Common myeloid progenitor, CD34-positive (primary cell): ENCODE data around the gene CPEB4.

ENCODE experiments used
- CTCF ChIA-PET: fragments of 350-600 bp; sonication (Branson Sonifier 250); formaldehyde crosslinking; loops from one replicate; lab custom pipeline; 2021; ENCODE audit warnings: antibody characterized with exemption; lab: Charles Lee
- POLR2A ChIA-PET: fragments of 350-600 bp; sonication (Branson Sonifier 250); formaldehyde crosslinking; loops from one replicate; lab custom pipeline; 2021; ENCODE audit warnings: antibody characterized with exemption; lab: Charles Lee
- DNase-seq, 3 donors: peaks; one replicate each; pipeline versions ENCODE4 v3.0.0 to v3.0.0-alpha.2; 2013
- H3K27ac ChIP-seq, 2 experiments: 1 replicate in 1 of 2; 2 replicates in 1 of 2; pipeline ENCODE4 v1.7.0; 2013; ENCODE audit warnings: inconsistent platforms in 2 of 2, low read length in 2 of 2, mild to moderate bottlenecking in 2 of 2, low read depth in 1 of 2, moderate library complexity in 1 of 2; ENCODE audit not compliant: severe bottlenecking in 2 of 2, insufficient read depth in 1 of 2, poor library complexity in 1 of 2
- H3K27me3 ChIP-seq, 5 experiments: replicated peaks in 2 of 5; 1 replicate in 3 of 5; 2 replicates in 2 of 5; pipeline versions ENCODE4 v1.6.1 to v1.7.0; 2013; ENCODE audit warnings: low read length in 4 of 5, mild to moderate bottlenecking in 2 of 5, moderate library complexity in 2 of 5, inconsistent platforms in 1 of 5; ENCODE audit not compliant: insufficient read depth in 5 of 5, control insufficient read depth in 4 of 5
- H3K36me3 ChIP-seq, 4 experiments: 1 replicate in 2 of 4; 2 replicates in 2 of 4; pipeline versions ENCODE4 v1.6.1 to v1.7.0; 2013; ENCODE audit warnings: low read length in 3 of 4, control low read depth in 1 of 4, mild to moderate bottlenecking in 1 of 4; ENCODE audit not compliant: control insufficient read depth in 4 of 4, insufficient read depth in 4 of 4
- H3K4me1 ChIP-seq, 4 experiments: 1 replicate in 3 of 4; 2 replicates in 1 of 4; pipeline versions ENCODE4 v1.6.1 to v1.7.1; 2013; ENCODE audit warnings: low read length in 3 of 4, mild to moderate bottlenecking in 3 of 4, control low read depth in 1 of 4, inconsistent platforms in 1 of 4, moderate library complexity in 1 of 4; ENCODE audit not compliant: control insufficient read depth in 4 of 4, insufficient read depth in 4 of 4; ENCODE audit errors: control extremely low read depth in 1 of 4
- H3K4me3 ChIP-seq, 7 experiments: 1 replicate in 4 of 7; 2 replicates in 3 of 7; pipeline versions ENCODE4 v1.5.1 to v1.7.0; 2013; ENCODE audit warnings: mild to moderate bottlenecking in 7 of 7, low read length in 6 of 7, moderate library complexity in 6 of 7, inconsistent platforms in 2 of 7, low read depth in 2 of 7, control low read depth in 1 of 7; ENCODE audit not compliant: insufficient read depth in 4 of 7, control insufficient read depth in 1 of 7; ENCODE audit errors: extremely low read depth in 1 of 7
- H3K9me3 ChIP-seq, 5 experiments: 1 replicate in 4 of 5; 2 replicates in 1 of 5; pipeline versions ENCODE4 v1.6.1 to v1.7.1; 2013; ENCODE audit warnings: low read length in 4 of 5, mild to moderate bottlenecking in 2 of 5, inconsistent platforms in 1 of 5, low read depth in 1 of 5, moderate library complexity in 1 of 5; ENCODE audit not compliant: control insufficient read depth in 4 of 5, insufficient read depth in 2 of 5; ENCODE audit errors: control extremely low read depth in 1 of 5
- WGBS: methylation state at CpG from one replicate; pipeline ENCODE4 v1.1.5; 2013; ENCODE audit not compliant: insufficient coverage; 5-methylcytosine and 5-hydroxymethylcytosine counted together

Gene CPEB4

DNA sequence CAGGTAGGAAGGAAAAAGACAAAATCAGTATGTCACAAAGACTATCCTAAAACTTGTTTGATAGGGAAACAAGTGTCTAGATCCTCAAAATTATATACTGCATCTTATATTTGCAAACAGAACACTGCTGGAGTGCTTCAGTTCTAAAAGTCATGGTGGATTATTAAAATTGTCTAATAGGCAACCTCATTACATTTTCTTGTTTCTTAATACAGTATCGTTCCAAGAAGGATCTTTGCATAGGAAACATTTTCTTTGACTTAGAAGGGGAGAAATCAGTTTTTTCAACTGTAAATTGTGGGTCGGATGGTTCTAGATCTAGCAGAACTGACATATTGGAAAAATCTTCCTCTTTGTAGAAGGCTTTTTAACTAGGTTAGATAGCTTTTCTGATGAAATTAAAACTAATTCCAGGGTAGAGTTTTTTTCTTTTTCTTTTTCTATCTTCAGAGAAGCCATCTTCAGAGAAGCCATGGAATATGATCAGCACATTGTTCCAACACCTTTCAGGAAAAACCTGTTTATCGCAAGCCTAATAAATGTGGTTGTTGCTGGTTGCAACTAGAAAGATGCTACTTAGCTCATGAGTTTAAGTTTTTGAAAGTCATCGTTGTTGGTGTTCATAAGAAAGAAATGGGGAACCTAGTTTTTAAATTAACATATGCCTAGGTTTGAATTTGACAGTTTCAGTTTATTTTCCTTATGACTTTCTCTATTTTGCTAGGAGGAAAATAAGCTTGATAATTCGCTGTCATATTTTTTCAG, 7.4 kb downstream of the CPEB4 start:
- DNase-seq, result peak in 2 of 3 donors; percentile 63 to 71
- Histone ChIP-seq H3K9me3 (no peaks in the 10 kb centered on the region), H3K4me3 (no peak overlapping the region), H3K36me3 (no peaks in the 10 kb centered on the region), H3K4me1 (peaks cover 2 to 8% (median 5%) of the 10 kb centered on the region in 4 experiments), H3K27ac (peak overlapping the region in 1 of 2 experiments; percentile 57), H3K27me3 (no peaks in the 10 kb centered on the region)
- 43% methylated on average over 2 of the region's 5 CpGs for WGBS
- ChIA-PET CTCF (interaction anchor here (1.0 to 1.2 kb wide), 2 partner anchors 30 to 277 kb away, joined by 3 to 4 read pairs; no protein-coding TSS in a partner anchor), POLR2A (interaction anchor here (0.6 kb wide), 1 partner anchor 8 kb away, joined by 3 read pairs; the partner anchor contains the start of gene CPEB4)

GRCh38 chr5:173896631-173897030, 8.5 kb downstream of the CPEB4 start:
- H3K27me3 ChIP-seq, result no peaks in the 10 kb centered on the region
- CTCF ChIA-PET, result no interaction called here
- H3K27ac ChIP-seq, result no peak overlapping the region
- H3K4me3 ChIP-seq, result no peak overlapping the region
- H3K9me3 ChIP-seq, result no peaks in the 10 kb centered on the region
- 100% methylated on average over 3 of the region's 4 CpGs for WGBS
- H3K36me3 ChIP-seq, result no peaks in the 10 kb centered on the region
- DNase-seq, result no peak
- peaks cover 0 to 8% (median 4%) of the 10 kb centered on the region in 4 experiments for H3K4me1 ChIP-seq
- POLR2A ChIA-PET, result no interaction called here

DNA sequence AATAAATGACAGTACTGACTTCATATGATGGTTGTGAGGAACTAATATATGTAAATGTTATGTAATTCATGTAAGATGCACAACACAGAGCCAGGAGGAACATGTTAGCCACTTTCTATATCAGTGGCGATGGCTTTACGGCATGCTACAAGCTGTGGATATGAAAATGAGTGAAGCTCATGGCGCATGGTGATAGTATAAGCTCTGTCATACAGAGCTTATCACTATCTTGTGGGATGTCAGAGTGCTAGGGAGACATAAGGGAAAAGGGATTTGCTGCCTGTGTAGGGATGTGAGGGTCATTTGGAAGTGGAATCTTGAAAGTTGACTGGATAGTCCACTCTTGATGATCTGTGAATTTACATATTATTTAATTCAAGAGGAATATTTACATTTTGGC, 13.6 kb downstream of the CPEB4 start:
- DNase-seq, result no peak
- POLR2A ChIA-PET, result no interaction called here
- no peak overlapping the region for H3K27ac ChIP-seq
- CTCF ChIA-PET, result interaction anchor here (0.9 to 1.3 kb wide), 3 partner anchors 11 to 23 kb away, joined by 3 to 5 read pairs (median 4); no protein-coding TSS in a partner anchor
- 100% methylated on average over 3 of the region's 3 CpGs for WGBS
- no peak overlapping the region for H3K4me3 ChIP-seq
- no peaks in the 10 kb centered on the region for H3K4me1 ChIP-seq
- no peaks in the 10 kb centered on the region for H3K27me3 ChIP-seq
- no peaks in the 10 kb centered on the region for H3K36me3 ChIP-seq
- H3K9me3 ChIP-seq, result no peaks in the 10 kb centered on the region

DNA sequence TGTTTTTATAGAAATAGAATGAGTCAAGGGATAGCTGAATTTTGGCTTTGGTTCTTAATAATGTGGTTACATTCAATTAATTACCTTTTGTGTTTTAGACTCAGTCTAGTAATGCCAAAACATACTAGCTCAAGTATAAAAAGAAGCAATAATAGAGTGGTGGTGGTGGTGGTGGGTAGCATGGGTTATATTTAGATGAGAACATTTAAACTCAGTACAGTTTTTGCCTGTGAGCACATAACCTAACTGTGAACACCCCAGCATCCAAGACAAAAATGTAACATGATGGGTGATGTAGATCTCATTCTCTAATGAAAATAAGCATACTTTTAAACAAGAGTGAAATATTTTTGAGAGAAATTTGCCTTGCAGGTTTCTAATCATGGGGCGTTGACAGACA, 14.2 kb downstream of the CPEB4 start:
- no peaks in the 10 kb centered on the region for H3K36me3 ChIP-seq
- H3K9me3 ChIP-seq, result no peaks in the 10 kb centered on the region
- WGBS, result no CpG with 5 or more reads among the region's 1 CpG
- no peak overlapping the region for H3K27ac ChIP-seq
- no peaks in the 10 kb centered on the region for H3K4me1 ChIP-seq
- ChIA-PET CTCF (interaction anchor here (1.1 to 1.3 kb wide), 2 partner anchors 10 to 12 kb away, joined by 4 to 5 read pairs; no protein-coding TSS in a partner anchor), POLR2A (no interaction called here)
- H3K4me3 ChIP-seq, result no peak overlapping the region
- no peaks in the 10 kb centered on the region for H3K27me3 ChIP-seq
- no peak for DNase-seq

- Histone ChIP-seq H3K4me3 (no peak overlapping the region), H3K27me3 (no peaks in the 10 kb centered on the region), H3K27ac (no peak overlapping the region), H3K36me3 (no peaks in the 10 kb centered on the region), H3K9me3 (no peaks in the 10 kb centered on the region), H3K4me1 (peaks cover 1 to 3% (median 2%) of the 10 kb centered on the region in 4 experiments)
- ChIA-PET POLR2A (no interaction called here), CTCF (interaction anchor here (1.1 to 1.3 kb wide), 2 partner anchors 12 to 283 kb away, joined by 4 to 5 read pairs; no protein-coding TSS in a partner anchor)
- no peak for DNase-seq
Measured at GRCh38 chr5:173902743-173903142, 14.6 kb downstream of the CPEB4 start.

GRCh38 chr5:173903396-173904140, 15.4 kb downstream of the CPEB4 start:
- H3K36me3 ChIP-seq, result no peaks in the 10 kb centered on the region
- no peak for DNase-seq
- 96% methylated on average over 5 of the region's 5 CpGs for WGBS
- ChIA-PET CTCF (interaction anchor here (0.6 to 1.3 kb wide), 2 partner anchors 14 to 284 kb away, joined by 3 to 4 read pairs; no protein-coding TSS in a partner anchor), POLR2A (no interaction called here)
- H3K27ac ChIP-seq, result no peak overlapping the region
- no peak overlapping the region for H3K4me3 ChIP-seq
- H3K9me3 ChIP-seq, result no peaks in the 10 kb centered on the region
- peaks cover 5 to 10% (median 8%) of the 10 kb centered on the region in 4 experiments for H3K4me1 ChIP-seq
- H3K27me3 ChIP-seq, result no peaks in the 10 kb centered on the region
